Liver (tissue), 3 donors: Measurements from ENCODE around the gene KCTD19.

ENCODE experiments used
- HNF4A ChIP-seq, 2 donors: conservative IDR thresholded peaks; 2 replicates each; pipeline ENCODE4 v1.6.1; 2016; ENCODE audit warnings: antibody characterized with exemption in 2 of 2, mild to moderate bottlenecking in 2 of 2
- JUND ChIP-seq, 2 donors: IDR thresholded peaks; 2 replicates each; pipeline ENCODE4 v1.6.1; 2016; ENCODE audit warnings: antibody characterized with exemption in 2 of 2
- MAX ChIP-seq: IDR thresholded peaks from 2 replicates; pipeline ENCODE4 v1.6.1; 2016; ENCODE audit warnings: antibody characterized with exemption
- RAD21 ChIP-seq, 2 donors: IDR thresholded peaks; 2 replicates each; pipeline ENCODE4 v1.6.1; 2016; ENCODE audit warnings: antibody characterized with exemption in 2 of 2, mild to moderate bottlenecking in 2 of 2
- RXRA ChIP-seq, 2 donors: IDR thresholded peaks; 2 replicates each; pipeline ENCODE4 v1.6.1; 2017 to 2018; ENCODE audit warnings: antibody characterized with exemption in 2 of 2, mild to moderate bottlenecking in 1 of 2
- SP1 ChIP-seq: IDR thresholded peaks from 2 replicates; pipeline ENCODE4 v1.6.1; 2018; ENCODE audit warnings: antibody characterized with exemption, mild to moderate bottlenecking
- YY1 ChIP-seq: IDR thresholded peaks from 2 replicates; pipeline ENCODE4 v1.6.1; 2016; ENCODE audit warnings: antibody characterized with exemption, mild to moderate bottlenecking
- ZBTB33 ChIP-seq: IDR thresholded peaks from 2 replicates; pipeline ENCODE4 v1.6.1; 2016; ENCODE audit warnings: antibody characterized with exemption
- TF ChIP-seq, protein P1 (sequence below): fragments of 150-350 bp; IDR thresholded peaks from 2 replicates; pipeline ENCODE4 v1.5.1; 2017; ENCODE audit warnings: improper control_type of control experiment, low read depth, low read length; ENCODE audit not compliant: missing input control
- TF ChIP-seq, protein P2 (sequence below): IDR thresholded peaks from 2 replicates; pipeline ENCODE4 v1.6.1; 2016; ENCODE audit warnings: antibody characterized with exemption
- TF ChIP-seq, protein P3 (sequence below): IDR thresholded peaks from 2 replicates; pipeline ENCODE4 v1.6.1; 2016; ENCODE audit warnings: antibody characterized with exemption, mild to moderate bottlenecking
- donor health status: healthy.
- donor health status: healthy.

GRCh38 chr16:67256701-67257230 is 69.8 kb downstream of the KCTD19 start:
- TF ChIP-seq, protein P1, sequence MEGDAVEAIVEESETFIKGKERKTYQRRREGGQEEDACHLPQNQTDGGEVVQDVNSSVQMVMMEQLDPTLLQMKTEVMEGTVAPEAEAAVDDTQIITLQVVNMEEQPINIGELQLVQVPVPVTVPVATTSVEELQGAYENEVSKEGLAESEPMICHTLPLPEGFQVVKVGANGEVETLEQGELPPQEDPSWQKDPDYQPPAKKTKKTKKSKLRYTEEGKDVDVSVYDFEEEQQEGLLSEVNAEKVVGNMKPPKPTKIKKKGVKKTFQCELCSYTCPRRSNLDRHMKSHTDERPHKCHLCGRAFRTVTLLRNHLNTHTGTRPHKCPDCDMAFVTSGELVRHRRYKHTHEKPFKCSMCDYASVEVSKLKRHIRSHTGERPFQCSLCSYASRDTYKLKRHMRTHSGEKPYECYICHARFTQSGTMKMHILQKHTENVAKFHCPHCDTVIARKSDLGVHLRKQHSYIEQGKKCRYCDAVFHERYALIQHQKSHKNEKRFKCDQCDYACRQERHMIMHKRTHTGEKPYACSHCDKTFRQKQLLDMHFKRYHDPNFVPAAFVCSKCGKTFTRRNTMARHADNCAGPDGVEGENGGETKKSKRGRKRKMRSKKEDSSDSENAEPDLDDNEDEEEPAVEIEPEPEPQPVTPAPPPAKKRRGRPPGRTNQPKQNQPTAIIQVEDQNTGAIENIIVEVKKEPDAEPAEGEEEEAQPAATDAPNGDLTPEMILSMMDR = no peak
- no peak for TF ChIP-seq ZBTB33
- TF ChIP-seq, protein P2, sequence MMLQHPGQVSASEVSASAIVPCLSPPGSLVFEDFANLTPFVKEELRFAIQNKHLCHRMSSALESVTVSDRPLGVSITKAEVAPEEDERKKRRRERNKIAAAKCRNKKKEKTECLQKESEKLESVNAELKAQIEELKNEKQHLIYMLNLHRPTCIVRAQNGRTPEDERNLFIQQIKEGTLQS = no peak
- TF ChIP-seq RAD21 (IDR thresholded peaks at IDR 0.05) = no peak
- no peak for TF ChIP-seq SP1
- no peak for TF ChIP-seq HNF4A (conservative IDR thresholded peaks at IDR 0.05)
- no peak for TF ChIP-seq YY1
- TF ChIP-seq MAX = no peak
- TF ChIP-seq, protein P3, sequence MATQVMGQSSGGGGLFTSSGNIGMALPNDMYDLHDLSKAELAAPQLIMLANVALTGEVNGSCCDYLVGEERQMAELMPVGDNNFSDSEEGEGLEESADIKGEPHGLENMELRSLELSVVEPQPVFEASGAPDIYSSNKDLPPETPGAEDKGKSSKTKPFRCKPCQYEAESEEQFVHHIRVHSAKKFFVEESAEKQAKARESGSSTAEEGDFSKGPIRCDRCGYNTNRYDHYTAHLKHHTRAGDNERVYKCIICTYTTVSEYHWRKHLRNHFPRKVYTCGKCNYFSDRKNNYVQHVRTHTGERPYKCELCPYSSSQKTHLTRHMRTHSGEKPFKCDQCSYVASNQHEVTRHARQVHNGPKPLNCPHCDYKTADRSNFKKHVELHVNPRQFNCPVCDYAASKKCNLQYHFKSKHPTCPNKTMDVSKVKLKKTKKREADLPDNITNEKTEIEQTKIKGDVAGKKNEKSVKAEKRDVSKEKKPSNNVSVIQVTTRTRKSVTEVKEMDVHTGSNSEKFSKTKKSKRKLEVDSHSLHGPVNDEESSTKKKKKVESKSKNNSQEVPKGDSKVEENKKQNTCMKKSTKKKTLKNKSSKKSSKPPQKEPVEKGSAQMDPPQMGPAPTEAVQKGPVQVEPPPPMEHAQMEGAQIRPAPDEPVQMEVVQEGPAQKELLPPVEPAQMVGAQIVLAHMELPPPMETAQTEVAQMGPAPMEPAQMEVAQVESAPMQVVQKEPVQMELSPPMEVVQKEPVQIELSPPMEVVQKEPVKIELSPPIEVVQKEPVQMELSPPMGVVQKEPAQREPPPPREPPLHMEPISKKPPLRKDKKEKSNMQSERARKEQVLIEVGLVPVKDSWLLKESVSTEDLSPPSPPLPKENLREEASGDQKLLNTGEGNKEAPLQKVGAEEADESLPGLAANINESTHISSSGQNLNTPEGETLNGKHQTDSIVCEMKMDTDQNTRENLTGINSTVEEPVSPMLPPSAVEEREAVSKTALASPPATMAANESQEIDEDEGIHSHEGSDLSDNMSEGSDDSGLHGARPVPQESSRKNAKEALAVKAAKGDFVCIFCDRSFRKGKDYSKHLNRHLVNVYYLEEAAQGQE = no peak
- TF ChIP-seq RXRA (IDR thresholded peaks at IDR 0.05) = no peak
- TF ChIP-seq JUND (IDR thresholded peaks at IDR 0.05) = no peak
